Endothelial cell of umbilical vein (primary cell): ENCODE data around the gene DMD. TPM values are rescaled to one million over a fixed set of nuclear protein-coding genes. Genes with fewer than 3 reads are reported as not detected.

Experiments used
- BruUV-seq: library from RNA; stranded (reverse); fragments of 400-500 nt; replicated peaks from 2 replicates; lab custom pipeline; 2021; lab: Mats Ljungman, UMichigan
- CTCF ChIA-PET: fragments of 300-600, 350-600 bp; sonication (Branson Sonifier 250); formaldehyde crosslinking; loops from one replicate; lab custom pipeline; 2021; ENCODE audit warnings: antibody characterized with exemption, inconsistent platforms; lab: Charles Lee
- POLR2A ChIA-PET: fragments of 300-600, 350-600 bp; sonication (Branson Sonifier 250); formaldehyde crosslinking; loops from one replicate; lab custom pipeline; 2021; ENCODE audit warnings: antibody characterized with exemption, inconsistent platforms; lab: Charles Lee
- DNase-seq: peaks from one replicate; pipeline ENCODE4 v3.0.0-alpha.2; 2011; ENCODE audit warnings: low read depth, low spot score
- FAIRE-seq: peaks from 2 replicates; lab custom pipeline; 2011; peaks lifted over from hg19 to GRCh38; lab: Jason Lieb, UNC
- H2AFZ ChIP-seq: 2 replicates; pipeline ENCODE4 v1.6.0; 2012; ENCODE audit warnings: low read depth, low read length, control low read depth, inconsistent platforms
- H3K27ac ChIP-seq: 2 replicates; pipeline ENCODE4 v1.5.1; 2011; ENCODE audit warnings: low read depth, mild to moderate bottlenecking, control low read depth, low read length, moderate library complexity; ENCODE audit not compliant: insufficient read depth
- H3K27me3 ChIP-seq, 2 experiments: 2 replicates each; pipeline versions ENCODE4 v1.6.0 to v1.6.1; 2011; ENCODE audit warnings: low read length in 2 of 2, mixed read lengths in 1 of 2; ENCODE audit not compliant: control insufficient read depth in 2 of 2, insufficient read depth in 2 of 2
- H3K36me3 ChIP-seq, 2 experiments: 2 replicates in 1 of 2; 3 replicates in 1 of 2; pipeline ENCODE4 v1.5.1; 2011; ENCODE audit warnings: low read length in 2 of 2, mild to moderate bottlenecking in 1 of 2, moderate library complexity in 1 of 2; ENCODE audit not compliant: control insufficient read depth in 2 of 2, insufficient read depth in 2 of 2; ENCODE audit errors: extremely low read depth in 1 of 2
- H3K4me1 ChIP-seq: 3 replicates; pipeline ENCODE4 v1.5.1; 2011; ENCODE audit warnings: mild to moderate bottlenecking, low read length; ENCODE audit not compliant: control insufficient read depth, insufficient read depth; ENCODE audit errors: extremely low read depth
- H3K4me2 ChIP-seq: 2 replicates; pipeline ENCODE4 v1.6.1; 2011; ENCODE audit warnings: low read length, control low read depth, mixed read lengths; ENCODE audit not compliant: insufficient read depth
- H3K4me3 ChIP-seq, 3 experiments: fragments of 200-600 bp in 1 of 3; sonication (generic), shearing (Covaris generic) in 1 of 3; replicated peaks in 1 of 3; 2 replicates each; pipeline ENCODE4 v1.5.1; 2011 to 2016; ENCODE audit warnings: control low read depth in 3 of 3, low read length in 3 of 3, mild to moderate bottlenecking in 2 of 3, inconsistent platforms in 1 of 3, low read depth in 1 of 3, moderate library complexity in 1 of 3; ENCODE audit not compliant: insufficient read depth in 1 of 3
- H3K79me2 ChIP-seq: 2 replicates; pipeline ENCODE4 v1.6.0; 2012; ENCODE audit warnings: low read length, inconsistent platforms; ENCODE audit not compliant: control insufficient read depth, insufficient read depth
- H3K9ac ChIP-seq: replicated peaks from 2 replicates; pipeline ENCODE3; 2011; ENCODE audit warnings: low read length, control low read depth; ENCODE audit not compliant: insufficient read depth; ENCODE audit errors: extremely low read depth
- H3K9me1 ChIP-seq: replicated peaks from 3 replicates; pipeline ENCODE4 v1.6.0; 2011; ENCODE audit warnings: mild to moderate bottlenecking, low read length; ENCODE audit not compliant: control insufficient read depth, insufficient read depth; ENCODE audit errors: extremely low read depth
- H3K9me3 ChIP-seq: replicated peaks from 2 replicates; pipeline ENCODE4 v1.5.1; 2012; ENCODE audit warnings: low read length, inconsistent platforms; ENCODE audit not compliant: control insufficient read depth, insufficient read depth
- H4K20me1 ChIP-seq: replicated peaks from 2 replicates; pipeline ENCODE3; 2011; ENCODE audit warnings: mild to moderate bottlenecking, low read length; ENCODE audit not compliant: control insufficient read depth, insufficient read depth; ENCODE audit errors: extremely low read depth
- CTCF ChIP-seq, 2 donors: IDR thresholded peaks; 1 replicate in 1 of 2; 2 replicates in 1 of 2; pipeline ENCODE4 v1.5.1; 2011; ENCODE audit warnings: low read length in 2 of 2, mild to moderate bottlenecking in 2 of 2, moderate library complexity in 2 of 2, control low read depth in 1 of 2, inconsistent platforms in 1 of 2, low read depth in 1 of 2; ENCODE audit not compliant: insufficient read depth in 1 of 2; ENCODE audit errors: extremely low read depth in 1 of 2
- EZH2 ChIP-seq: IDR thresholded peaks from 2 replicates; pipeline ENCODE4 v1.6.1; 2012; ENCODE audit warnings: borderline replicate concordance, low read depth, mild to moderate bottlenecking, moderate library complexity, low read length, inconsistent platforms; ENCODE audit not compliant: severe bottlenecking
- FOS ChIP-seq: IDR thresholded peaks from 2 replicates; pipeline ENCODE4 v1.6.1; 2011; ENCODE audit warnings: mild to moderate bottlenecking, low read length, moderate library complexity, borderline replicate concordance; ENCODE audit not compliant: insufficient read depth
- GATA2 ChIP-seq: IDR thresholded peaks from 2 replicates; pipeline ENCODE4 v1.7.0; 2011; ENCODE audit warnings: low read depth, mild to moderate bottlenecking, moderate library complexity, mixed read lengths, low read length; ENCODE audit not compliant: insufficient read length, insufficient read depth
- JUN ChIP-seq: IDR thresholded peaks from 2 replicates; pipeline ENCODE4 v1.6.1; 2011; ENCODE audit warnings: borderline replicate concordance, low read depth; ENCODE audit not compliant: insufficient read length, insufficient read depth
- MAX ChIP-seq: IDR thresholded peaks from 2 replicates; pipeline ENCODE4 v1.6.1; 2011; ENCODE audit not compliant: insufficient read depth, insufficient read length
- MYC ChIP-seq: IDR thresholded peaks from one replicate; pipeline ENCODE4 v1.6.1; 2011; ENCODE audit warnings: mild to moderate bottlenecking, low read depth, low read length
- POLR2A ChIP-seq: IDR thresholded peaks from 2 replicates; pipeline ENCODE4 v1.6.1; 2012; ENCODE audit warnings: low read depth, mild to moderate bottlenecking, control low read depth, low read length
- POLR2AphosphoS5 ChIP-seq: IDR thresholded peaks from 2 replicates; pipeline ENCODE4 v1.6.1; 2012; ENCODE audit warnings: low read depth, mild to moderate bottlenecking, control low read depth, low read length, moderate library complexity; ENCODE audit not compliant: insufficient read depth
- dilution Hi-C: fragments of 300-500 bp; cut with MboI; formaldehyde crosslinking; loops from one replicate; pipeline ENCODE4 v1.15.0; 2019; ENCODE audit warnings: low sequenced_read_pairs; ENCODE audit not compliant: extremely low pct_ligation_motif_present
- intact Hi-C: fragments of 100-400 bp; cut with micrococcal nuclease; formaldehyde crosslinking; loops from one replicate; pipeline ENCODE4 v1.10.0; 2022
- polyA plus RNA-seq, 4 experiments: library from polyadenylated mRNA; depleted of rRNA in 3 of 4; stranded (reverse) in 3 of 4; unstranded in 1 of 4; fragments of >200 nt; gene quantifications; 2 replicates each; pipeline versions ENCODE4 v1.2.1 to v1.2.3, GENCODE V29; 2011 to 2012; ENCODE audit warnings: missing spikeins in 1 of 4
- total RNA-seq: library from RNA; stranded (reverse); gene quantifications from 2 replicates; pipeline ENCODE4 v1.2.3, GENCODE V29; 2021

The DMD gene
- total and polyA plus RNA-seq, 2 donors (not counting 3 experiments of a cell fraction or from before 2014, with no cell fraction given) = 7.3 to 9.0 TPM

- TF ChIP-seq GATA2 (no peak), CTCF (IDR thresholded peaks at IDR 0.05; ENCODE audit: extremely low read depth in 1 of 2, insufficient read depth in 1 of 2, low read depth in 1 of 2, low read length in 2 of 2) (no peak), FOS (no peak)
- H3K9ac ChIP-seq = no peak overlapping the region
- H3K27me3 ChIP-seq = no peaks in the 10 kb centered on the region
- H3K27ac ChIP-seq = no peak overlapping the region
- H3K9me3 ChIP-seq = no peaks in the 10 kb centered on the region
- H2AFZ ChIP-seq = no peak overlapping the region
- H3K9me1 ChIP-seq = no peaks in the 10 kb centered on the region
- H4K20me1 ChIP-seq = no peaks in the 10 kb centered on the region
- no peaks in the 10 kb centered on the region for H3K79me2 ChIP-seq
- H3K4me2 ChIP-seq = no peak overlapping the region
- BruUV-seq = no TSS peak
- FAIRE-seq (no peak), DNase-seq (no peak)
- no peaks in the 10 kb centered on the region for H3K36me3 ChIP-seq
- intact Hi-C loops (no loop called here), dilution Hi-C loops (no loop called here)
- POLR2A ChIA-PET = no interaction called here
- H3K4me3 ChIP-seq = no peak overlapping the region
- no peaks in the 10 kb centered on the region for H3K4me1 ChIP-seq
- CTCF ChIA-PET = no interaction called here
Observed at GRCh38 chrX:32995427-32995826, 215.9 kb downstream of the DMD start.

- Histone ChIP-seq H3K36me3 (no peaks in the 10 kb centered on the region), H3K27me3 (no peaks in the 10 kb centered on the region), H3K4me1 (no peaks in the 10 kb centered on the region), H3K79me2 (no peaks in the 10 kb centered on the region), H3K4me2 (no peak overlapping the region), H3K27ac (no peak overlapping the region), H2AFZ (no peak overlapping the region), H3K9me1 (no peaks in the 10 kb centered on the region), H3K9ac (no peak overlapping the region), H3K4me3 (no peak overlapping the region), H3K9me3 (no peaks in the 10 kb centered on the region), H4K20me1 (no peaks in the 10 kb centered on the region)
- FAIRE-seq (no peak), DNase-seq (no peak)
- ChIA-PET POLR2A (no interaction called here), CTCF (no interaction called here)
- intact Hi-C loops = no loop called here
- dilution Hi-C loops = no loop called here
- BruUV-seq = no TSS peak
- TF ChIP-seq MYC (no peak), POLR2AphosphoS5 (no peak), JUN (no peak), FOS (no peak), MAX (no peak), CTCF (IDR thresholded peaks at IDR 0.05; ENCODE audit: extremely low read depth in 1 of 2, insufficient read depth in 1 of 2, low read depth in 1 of 2, low read length in 2 of 2) (no peak), POLR2A (no peak), EZH2 (no peak), GATA2 (no peak)
Observed at GRCh38 chrX:32987142-32987541, 224.2 kb downstream of the DMD start.
